Ishikawa (cell line): ENCODE results near the gene TADA2A.

Experiments used
- CEBPB ChIP-seq: IDR thresholded peaks from 2 replicates; pipeline ENCODE4 v1.6.1; 2012
- CREB1 ChIP-seq: IDR thresholded peaks from 2 replicates; pipeline ENCODE4 v1.6.1; 2012; ENCODE audit warnings: low read depth
- EGR1 ChIP-seq: IDR thresholded peaks from 2 replicates; pipeline ENCODE4 v1.6.1; 2012
- EP300 ChIP-seq: IDR thresholded peaks from 2 replicates; pipeline ENCODE4 v1.6.1; 2012; ENCODE audit warnings: borderline replicate concordance
- FOXM1 ChIP-seq: IDR thresholded peaks from 2 replicates; pipeline ENCODE4 v1.6.1; 2012; ENCODE audit warnings: low read depth, borderline replicate concordance
- NFIC ChIP-seq: IDR thresholded peaks from 2 replicates; pipeline ENCODE4 v1.6.1; 2012
- RAD21 ChIP-seq: IDR thresholded peaks from 2 replicates; pipeline ENCODE4 v1.6.1; 2012; ENCODE audit warnings: low read depth
- TAF1 ChIP-seq: IDR thresholded peaks from 2 replicates; pipeline ENCODE4 v1.6.1; 2012; ENCODE audit warnings: low read depth, mild to moderate bottlenecking
- TCF12 ChIP-seq: IDR thresholded peaks from 2 replicates; pipeline ENCODE4 v1.6.1; 2012; ENCODE audit warnings: low read depth
- TEAD4 ChIP-seq: IDR thresholded peaks from 2 replicates; pipeline ENCODE4 v1.6.1; 2012
- YY1 ChIP-seq: IDR thresholded peaks from 2 replicates; pipeline ENCODE4 v1.6.1; 2012; ENCODE audit warnings: low read depth
- ZBTB7A ChIP-seq: IDR thresholded peaks from 2 replicates; pipeline ENCODE4 v1.6.1; 2012; ENCODE audit warnings: low read depth
- TF ChIP-seq, protein P1 (sequence below): IDR thresholded peaks from 2 replicates; pipeline ENCODE4 v1.6.1; 2012; ENCODE audit warnings: low read depth, mild to moderate bottlenecking
- TF ChIP-seq, protein P2 (sequence below): IDR thresholded peaks from 2 replicates; pipeline ENCODE4 v1.6.1; 2012
- TF ChIP-seq, protein P3 (sequence below): IDR thresholded peaks from 2 replicates; pipeline ENCODE4 v1.6.1; 2012

Gene TADA2A

DNA sequence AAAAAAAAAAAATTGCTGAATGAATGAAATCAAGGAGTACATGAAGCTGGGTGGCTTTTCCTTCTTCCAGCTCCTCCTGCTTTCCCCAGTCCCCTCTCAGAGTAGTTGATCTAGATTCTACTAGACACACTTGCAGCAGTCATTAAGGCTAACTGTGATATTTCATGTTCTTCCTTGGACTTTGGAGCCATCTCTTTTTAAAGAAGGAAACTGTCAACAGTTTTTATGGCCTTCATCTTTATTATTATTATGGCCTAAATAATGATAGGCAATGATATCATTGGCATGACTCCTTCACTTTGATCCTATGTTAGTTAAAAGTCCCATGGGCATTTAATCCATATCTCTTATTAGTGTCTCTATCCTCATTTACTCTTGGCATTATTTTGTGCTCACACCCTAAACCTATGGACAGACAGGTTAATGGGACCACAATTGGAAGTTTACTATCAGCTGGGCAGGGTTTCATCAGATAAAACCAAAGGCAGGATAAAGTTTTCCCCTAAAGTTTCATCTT is 21.2 kb upstream of the TADA2A start:
- TF ChIP-seq, protein P1, sequence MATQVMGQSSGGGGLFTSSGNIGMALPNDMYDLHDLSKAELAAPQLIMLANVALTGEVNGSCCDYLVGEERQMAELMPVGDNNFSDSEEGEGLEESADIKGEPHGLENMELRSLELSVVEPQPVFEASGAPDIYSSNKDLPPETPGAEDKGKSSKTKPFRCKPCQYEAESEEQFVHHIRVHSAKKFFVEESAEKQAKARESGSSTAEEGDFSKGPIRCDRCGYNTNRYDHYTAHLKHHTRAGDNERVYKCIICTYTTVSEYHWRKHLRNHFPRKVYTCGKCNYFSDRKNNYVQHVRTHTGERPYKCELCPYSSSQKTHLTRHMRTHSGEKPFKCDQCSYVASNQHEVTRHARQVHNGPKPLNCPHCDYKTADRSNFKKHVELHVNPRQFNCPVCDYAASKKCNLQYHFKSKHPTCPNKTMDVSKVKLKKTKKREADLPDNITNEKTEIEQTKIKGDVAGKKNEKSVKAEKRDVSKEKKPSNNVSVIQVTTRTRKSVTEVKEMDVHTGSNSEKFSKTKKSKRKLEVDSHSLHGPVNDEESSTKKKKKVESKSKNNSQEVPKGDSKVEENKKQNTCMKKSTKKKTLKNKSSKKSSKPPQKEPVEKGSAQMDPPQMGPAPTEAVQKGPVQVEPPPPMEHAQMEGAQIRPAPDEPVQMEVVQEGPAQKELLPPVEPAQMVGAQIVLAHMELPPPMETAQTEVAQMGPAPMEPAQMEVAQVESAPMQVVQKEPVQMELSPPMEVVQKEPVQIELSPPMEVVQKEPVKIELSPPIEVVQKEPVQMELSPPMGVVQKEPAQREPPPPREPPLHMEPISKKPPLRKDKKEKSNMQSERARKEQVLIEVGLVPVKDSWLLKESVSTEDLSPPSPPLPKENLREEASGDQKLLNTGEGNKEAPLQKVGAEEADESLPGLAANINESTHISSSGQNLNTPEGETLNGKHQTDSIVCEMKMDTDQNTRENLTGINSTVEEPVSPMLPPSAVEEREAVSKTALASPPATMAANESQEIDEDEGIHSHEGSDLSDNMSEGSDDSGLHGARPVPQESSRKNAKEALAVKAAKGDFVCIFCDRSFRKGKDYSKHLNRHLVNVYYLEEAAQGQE: no peak
- TF ChIP-seq TCF12 (no peak), RAD21 (no peak), CEBPB (no peak), NFIC (no peak), TAF1 (no peak), ZBTB7A (no peak), EGR1 (no peak)
- TF ChIP-seq, protein P2, sequence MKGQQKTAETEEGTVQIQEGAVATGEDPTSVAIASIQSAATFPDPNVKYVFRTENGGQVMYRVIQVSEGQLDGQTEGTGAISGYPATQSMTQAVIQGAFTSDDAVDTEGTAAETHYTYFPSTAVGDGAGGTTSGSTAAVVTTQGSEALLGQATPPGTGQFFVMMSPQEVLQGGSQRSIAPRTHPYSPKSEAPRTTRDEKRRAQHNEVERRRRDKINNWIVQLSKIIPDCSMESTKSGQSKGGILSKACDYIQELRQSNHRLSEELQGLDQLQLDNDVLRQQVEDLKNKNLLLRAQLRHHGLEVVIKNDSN: no peak

DNA sequence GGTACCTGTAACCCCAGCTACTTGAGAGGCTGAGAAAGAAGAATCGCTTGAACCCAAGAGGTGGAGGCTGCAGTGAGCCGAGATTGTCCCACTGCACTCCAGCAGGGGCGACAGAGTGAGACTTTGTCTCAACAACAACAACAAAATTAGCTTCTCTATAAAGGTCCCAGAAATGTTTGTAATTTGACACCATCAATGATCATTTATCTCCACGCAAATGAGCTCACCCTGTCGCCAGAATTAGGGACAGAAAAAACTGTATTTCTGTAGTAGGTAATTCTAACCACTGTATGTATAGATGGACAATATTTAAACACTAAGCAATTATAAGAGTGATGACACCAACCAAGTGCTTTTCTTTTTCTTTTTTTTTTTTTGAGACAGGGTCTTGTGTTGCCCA is 20.2 kb upstream of the TADA2A start:
- TF ChIP-seq, protein P1: no peak
- TF ChIP-seq, protein P2: no peak
- TF ChIP-seq YY1: no peak

DNA sequence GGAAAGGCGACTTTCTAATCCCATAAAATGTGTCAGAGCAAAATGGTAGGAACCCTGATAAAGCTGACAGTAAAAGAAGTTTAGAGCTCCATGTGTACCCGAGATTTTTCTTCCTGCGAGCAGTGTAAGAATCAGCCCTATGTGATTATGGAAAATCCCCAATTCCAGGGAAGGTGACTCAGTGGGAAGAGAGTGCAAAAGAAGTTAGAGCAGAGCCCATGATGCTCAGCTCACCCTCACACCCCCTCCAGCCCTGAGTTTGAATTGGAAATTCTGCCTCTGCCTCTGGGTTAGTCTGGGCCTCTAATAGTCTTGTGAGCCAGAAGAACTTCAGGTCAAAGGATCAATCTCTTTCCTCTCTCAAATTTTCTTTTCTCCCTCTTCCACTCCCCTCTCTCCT is 18.4 kb upstream of the TADA2A start:
- TF ChIP-seq, protein P1: no peak
- no peak for TF ChIP-seq RAD21
- no peak for TF ChIP-seq YY1
- no peak for TF ChIP-seq TEAD4
- no peak for TF ChIP-seq TCF12
- TF ChIP-seq FOXM1: no peak
- TF ChIP-seq, protein P2: no peak
- TF ChIP-seq, protein P3, sequence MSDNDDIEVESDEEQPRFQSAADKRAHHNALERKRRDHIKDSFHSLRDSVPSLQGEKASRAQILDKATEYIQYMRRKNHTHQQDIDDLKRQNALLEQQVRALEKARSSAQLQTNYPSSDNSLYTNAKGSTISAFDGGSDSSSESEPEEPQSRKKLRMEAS: no peak
- no peak for TF ChIP-seq EGR1
- no peak for TF ChIP-seq CEBPB
- TF ChIP-seq CREB1: no peak
- TF ChIP-seq NFIC: no peak
- no peak for TF ChIP-seq ZBTB7A
- no peak for TF ChIP-seq TAF1
- no peak for TF ChIP-seq EP300

DNA sequence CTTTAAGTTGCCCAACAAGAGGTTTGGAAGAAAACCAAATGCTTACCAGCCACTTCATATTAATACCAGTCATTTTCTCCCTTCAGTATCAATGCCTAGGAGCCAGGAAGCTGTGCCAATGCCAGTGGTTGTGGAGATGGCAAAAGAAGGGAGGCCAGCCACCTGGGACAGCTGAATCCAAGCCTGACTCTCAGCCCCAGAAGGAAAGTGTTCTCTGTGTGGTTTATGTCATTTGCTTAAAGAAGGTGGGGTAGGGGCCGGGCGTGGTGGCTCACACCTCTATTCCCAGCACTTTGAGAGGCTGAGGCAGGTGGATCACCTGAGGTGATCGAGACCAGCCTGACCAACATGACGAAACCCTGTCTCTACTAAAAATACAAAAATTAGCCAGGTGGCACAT is 17.5 kb upstream of the TADA2A start:
- TF ChIP-seq, protein P2: no peak
- TF ChIP-seq EP300 (no peak), FOXM1 (no peak), EGR1 (no peak), CEBPB (no peak), TCF12 (no peak), TAF1 (no peak), ZBTB7A (no peak), TEAD4 (no peak), RAD21 (no peak), NFIC (no peak)
- TF ChIP-seq, protein P1: no peak
